Astrocyte (in vitro differentiated cells and primary cell): ENCODE measurements around the gene ZW10.
"Not testable (repeated sequence)": the region's sequence is repeated elsewhere in the genome, so short reads cannot be mapped to it uniquely, and the experiment has no call there.

Experiments used
- CTCF ChIP-seq: IDR thresholded peaks from 2 replicates; pipeline ENCODE4 v1.5.1; 2011; ENCODE audit warnings: low read depth, mild to moderate bottlenecking, inconsistent platforms, low read length, moderate library complexity; ENCODE audit not compliant: insufficient read depth
- EZH2 ChIP-seq: IDR thresholded peaks from 2 replicates; pipeline ENCODE4 v1.6.1; 2012; ENCODE audit warnings: mild to moderate bottlenecking, low read length, inconsistent platforms; ENCODE audit not compliant: insufficient read depth

GRCh38 chr11:113789016-113789415 is 15.5 kb upstream of the ZW10 start:
- not testable (repeated sequence) for TF ChIP-seq EZH2, CTCF
